Measurements from ENCODE around the gene PHACTR2.

Gene PHACTR2

DNA sequence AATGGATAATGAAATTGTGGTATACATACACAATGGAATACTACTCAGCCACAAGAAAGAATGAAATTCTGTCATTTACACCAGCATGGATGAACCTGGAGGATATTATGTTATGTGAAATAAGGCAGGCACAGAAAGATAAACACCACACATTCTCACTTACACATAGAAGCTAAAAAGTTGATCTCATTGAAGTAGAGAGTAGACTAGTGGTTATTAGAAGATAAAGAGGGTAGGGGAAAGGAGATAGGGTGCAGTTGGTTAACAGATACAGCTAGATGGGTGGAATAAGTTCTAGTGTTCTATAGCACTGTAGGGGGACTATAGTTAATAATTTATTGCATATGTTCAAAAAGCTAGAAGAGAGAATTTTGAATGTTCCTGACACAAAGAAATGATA lies 139.9 kb downstream of the PHACTR2 start:
- DNase-seq (ENCODE audit: low spot score) = no peak
- Histone ChIP-seq H2BK12ac (ENCODE audit: low read length) (no peak overlapping the region), H4K91ac (ENCODE audit: low read depth, low read length, poor library complexity) (no peak overlapping the region), H3K79me1 (ENCODE audit: low read depth, low read length) (no peaks in the 10 kb centered on the region), H3K4me1 (ENCODE audit: control insufficient read depth in 2 of 2, insufficient read depth in 1 of 2, low read depth in 1 of 2, low read length in 2 of 2) (peaks cover under 1 to 5% of the 10 kb centered on the region in 2 donors), H3K4me2 (ENCODE audit: insufficient read depth, low read length, poor library complexity, severe bottlenecking) (no peak overlapping the region), H4K8ac (ENCODE audit: low read depth, low read length) (no peak overlapping the region), H3K14ac (ENCODE audit: low read length) (no peak overlapping the region), H2BK5ac (ENCODE audit: low read length) (no peak overlapping the region), H3K36me3 (replicated peaks in 1 of 2; ENCODE audit: control insufficient read depth in 2 of 2, insufficient read depth in 2 of 2, low read length in 2 of 2) (peaks cover 0 to 6% of the 10 kb centered on the region in 2 donors), H3K27me3 (ENCODE audit: control insufficient read depth in 3 of 3, insufficient read depth in 3 of 3, low read depth in 1 of 3, low read length in 3 of 3) (no peaks in the 10 kb centered on the region), H2AFZ (ENCODE audit: low read length) (no peak overlapping the region), H3K4me3 (ENCODE audit: low read length in 2 of 2) (no peak overlapping the region), H3K9ac (ENCODE audit: low read depth, low read length, poor library complexity) (no peak overlapping the region), H3K27ac (replicated peaks; ENCODE audit: low read length) (no peak overlapping the region), H2BK120ac (ENCODE audit: low read depth, low read length) (no peak overlapping the region), H3K4ac (ENCODE audit: low read length) (no peak overlapping the region), H3K9me3 (replicated peaks in 1 of 2; ENCODE audit: control insufficient read depth in 2 of 2, insufficient read depth in 1 of 2, low read depth in 1 of 2, low read length in 2 of 2) (no peaks in the 10 kb centered on the region), H2AK5ac (ENCODE audit: low read depth, low read length) (no peak overlapping the region), H3K18ac (ENCODE audit: low read length) (no peak overlapping the region), H2BK15ac (ENCODE audit: low read length) (no peak overlapping the region), H3K23ac (ENCODE audit: low read depth, low read length, poor library complexity) (no peak overlapping the region)

DNA sequence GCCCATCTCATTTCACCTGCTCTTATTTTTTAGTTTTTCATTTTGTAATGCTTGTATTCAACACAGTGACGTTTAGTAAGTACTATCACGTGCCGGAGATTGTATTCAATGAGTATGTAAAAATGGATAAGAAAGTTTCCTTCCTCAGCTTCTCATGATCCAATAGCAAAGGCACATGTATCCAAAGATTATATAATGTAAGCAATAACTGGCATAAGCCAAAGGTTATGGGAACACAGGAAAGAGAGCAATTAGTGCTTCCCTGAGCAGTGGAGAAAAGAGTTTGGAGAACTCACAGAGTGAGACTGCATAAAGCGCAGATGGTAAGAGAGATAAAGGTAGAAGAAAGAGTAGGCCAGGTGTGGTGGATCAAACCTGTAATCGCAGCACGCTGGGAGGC lies 143.6 kb downstream of the PHACTR2 start:
- Histone ChIP-seq H3K4me3 (ENCODE audit: low read length in 2 of 2) (no peak overlapping the region), H3K36me3 (replicated peaks in 1 of 2; ENCODE audit: control insufficient read depth in 2 of 2, insufficient read depth in 2 of 2, low read length in 2 of 2) (peaks cover 0 to 24% of the 10 kb centered on the region in 2 donors), H2BK15ac (ENCODE audit: low read length) (no peak overlapping the region), H4K8ac (ENCODE audit: low read depth, low read length) (no peak overlapping the region), H3K23ac (ENCODE audit: low read depth, low read length, poor library complexity) (no peak overlapping the region), H3K4me1 (ENCODE audit: control insufficient read depth in 2 of 2, insufficient read depth in 1 of 2, low read depth in 1 of 2, low read length in 2 of 2) (peaks cover 0 to 1% of the 10 kb centered on the region in 2 donors), H3K79me1 (ENCODE audit: low read depth, low read length) (no peaks in the 10 kb centered on the region), H3K27me3 (ENCODE audit: control insufficient read depth in 3 of 3, insufficient read depth in 3 of 3, low read depth in 1 of 3, low read length in 3 of 3) (peaks cover 0 to 1% (median 0%) of the 10 kb centered on the region in 3 experiments), H3K18ac (ENCODE audit: low read length) (no peak overlapping the region), H2AFZ (ENCODE audit: low read length) (no peak overlapping the region), H3K4me2 (ENCODE audit: insufficient read depth, low read length, poor library complexity, severe bottlenecking) (no peak overlapping the region), H3K27ac (replicated peaks; ENCODE audit: low read length) (no peak overlapping the region), H4K91ac (ENCODE audit: low read depth, low read length, poor library complexity) (no peak overlapping the region), H2AK5ac (ENCODE audit: low read depth, low read length) (no peak overlapping the region), H3K4ac (ENCODE audit: low read length) (no peak overlapping the region), H2BK12ac (ENCODE audit: low read length) (no peak overlapping the region), H3K14ac (ENCODE audit: low read length) (no peak overlapping the region), H3K9ac (ENCODE audit: low read depth, low read length, poor library complexity) (no peak overlapping the region), H3K9me3 (replicated peaks in 1 of 2; ENCODE audit: control insufficient read depth in 2 of 2, insufficient read depth in 1 of 2, low read depth in 1 of 2, low read length in 2 of 2) (no peaks in the 10 kb centered on the region), H2BK120ac (ENCODE audit: low read depth, low read length) (no peak overlapping the region), H2BK5ac (ENCODE audit: low read length) (no peak overlapping the region)
- DNase-seq (ENCODE audit: low spot score) = no peak
- WGBS, 2 donors (ENCODE audit: extremely low coverage in 2 of 2, insufficient read length in 2 of 2, insufficient replicate concordance in 1 of 2) = no CpG with 5 or more reads among the region's 6 CpGs

DNA sequence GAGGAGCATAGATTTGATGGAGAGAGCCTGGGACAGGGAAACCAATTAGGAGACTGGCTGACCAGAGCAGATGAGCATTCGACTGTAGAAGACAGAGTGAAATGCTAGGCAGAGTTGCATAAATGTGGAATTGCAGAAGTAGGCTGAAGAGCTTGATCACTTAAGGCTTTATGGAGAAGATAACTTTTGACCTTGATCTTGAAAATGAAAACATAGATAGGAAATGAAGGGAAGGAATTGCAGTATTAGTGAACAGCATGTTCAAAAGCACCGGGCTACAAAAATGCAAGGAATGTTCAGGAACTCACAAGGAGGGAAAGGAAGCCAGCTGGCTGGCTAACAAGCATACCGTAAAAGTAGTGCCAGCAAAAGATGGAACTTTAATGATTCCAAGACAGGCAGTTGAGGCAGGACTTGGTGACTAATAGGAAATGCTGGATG lies 144.8 kb downstream of the PHACTR2 start:
- Histone ChIP-seq H3K9ac (ENCODE audit: low read depth, low read length, poor library complexity) (no peak overlapping the region), H2AK5ac (ENCODE audit: low read depth, low read length) (no peak overlapping the region), H3K9me3 (replicated peaks in 1 of 2; ENCODE audit: control insufficient read depth in 2 of 2, insufficient read depth in 1 of 2, low read depth in 1 of 2, low read length in 2 of 2) (no peaks in the 10 kb centered on the region), H3K23ac (ENCODE audit: low read depth, low read length, poor library complexity) (no peak overlapping the region), H3K18ac (ENCODE audit: low read length) (no peak overlapping the region), H2BK120ac (ENCODE audit: low read depth, low read length) (no peak overlapping the region), H4K91ac (ENCODE audit: low read depth, low read length, poor library complexity) (no peak overlapping the region), H2BK15ac (ENCODE audit: low read length) (no peak overlapping the region), H3K4me2 (ENCODE audit: insufficient read depth, low read length, poor library complexity, severe bottlenecking) (no peak overlapping the region), H2AFZ (ENCODE audit: low read length) (no peak overlapping the region), H3K4ac (ENCODE audit: low read length) (no peak overlapping the region), H2BK12ac (ENCODE audit: low read length) (no peak overlapping the region), H2BK5ac (ENCODE audit: low read length) (no peak overlapping the region), H3K79me1 (ENCODE audit: low read depth, low read length) (no peaks in the 10 kb centered on the region), H3K4me1 (ENCODE audit: control insufficient read depth in 2 of 2, insufficient read depth in 1 of 2, low read depth in 1 of 2, low read length in 2 of 2) (peaks cover 0 to 1% of the 10 kb centered on the region in 2 donors), H3K36me3 (replicated peaks in 1 of 2; ENCODE audit: control insufficient read depth in 2 of 2, insufficient read depth in 2 of 2, low read length in 2 of 2) (peaks cover 0 to 29% of the 10 kb centered on the region in 2 donors), H3K27ac (replicated peaks; ENCODE audit: low read length) (no peak overlapping the region), H4K8ac (ENCODE audit: low read depth, low read length) (no peak overlapping the region), H3K14ac (ENCODE audit: low read length) (no peak overlapping the region), H3K27me3 (ENCODE audit: control insufficient read depth in 3 of 3, insufficient read depth in 3 of 3, low read depth in 1 of 3, low read length in 3 of 3) (peaks cover 0 to 1% (median 0%) of the 10 kb centered on the region in 3 experiments), H3K4me3 (ENCODE audit: low read length in 2 of 2) (no peak overlapping the region)
- no peak for DNase-seq (ENCODE audit: low spot score)
- no CpG with 5 or more reads among the region's 3 CpGs for WGBS, 2 donors (ENCODE audit: extremely low coverage in 2 of 2, insufficient read length in 2 of 2, insufficient replicate concordance in 1 of 2)

DNA sequence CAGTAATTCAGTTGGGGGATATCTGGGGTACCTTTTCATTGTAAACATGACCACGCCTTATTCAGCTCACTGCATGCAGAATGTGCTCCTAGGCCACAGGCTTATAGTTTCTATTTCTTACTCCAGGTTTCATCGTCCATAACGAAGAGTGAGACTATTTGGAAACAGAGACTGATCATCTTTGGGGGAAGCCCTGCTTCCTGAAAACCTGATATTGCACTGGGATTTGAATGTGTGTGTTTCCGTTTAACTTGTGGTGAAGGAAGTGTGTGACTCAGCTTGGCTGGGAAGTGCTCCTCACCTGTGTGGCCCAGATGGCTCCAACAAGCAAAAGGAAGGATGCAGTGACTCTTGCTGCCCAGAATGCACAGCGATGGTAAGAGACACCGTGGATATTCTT lies 145.8 kb downstream of the PHACTR2 start:
- Histone ChIP-seq H3K18ac (ENCODE audit: low read length) (no peak overlapping the region), H3K9ac (ENCODE audit: low read depth, low read length, poor library complexity) (no peak overlapping the region), H2AK5ac (ENCODE audit: low read depth, low read length) (no peak overlapping the region), H3K79me1 (ENCODE audit: low read depth, low read length) (no peaks in the 10 kb centered on the region), H2AFZ (ENCODE audit: low read length) (no peak overlapping the region), H2BK5ac (ENCODE audit: low read length) (no peak overlapping the region), H2BK120ac (ENCODE audit: low read depth, low read length) (no peak overlapping the region), H3K4me1 (ENCODE audit: control insufficient read depth in 2 of 2, insufficient read depth in 1 of 2, low read depth in 1 of 2, low read length in 2 of 2) (peaks cover 0 to 1% of the 10 kb centered on the region in 2 donors), H3K14ac (ENCODE audit: low read length) (no peak overlapping the region), H3K9me3 (replicated peaks in 1 of 2; ENCODE audit: control insufficient read depth in 2 of 2, insufficient read depth in 1 of 2, low read depth in 1 of 2, low read length in 2 of 2) (no peaks in the 10 kb centered on the region), H3K4ac (ENCODE audit: low read length) (no peak overlapping the region), H3K36me3 (replicated peaks in 1 of 2; ENCODE audit: control insufficient read depth in 2 of 2, insufficient read depth in 2 of 2, low read length in 2 of 2) (peaks cover 0 to 24% of the 10 kb centered on the region in 2 donors), H3K27ac (replicated peaks; ENCODE audit: low read length) (no peak overlapping the region), H2BK15ac (ENCODE audit: low read length) (no peak overlapping the region), H4K91ac (ENCODE audit: low read depth, low read length, poor library complexity) (no peak overlapping the region), H4K8ac (ENCODE audit: low read depth, low read length) (no peak overlapping the region), H2BK12ac (ENCODE audit: low read length) (no peak overlapping the region), H3K27me3 (ENCODE audit: control insufficient read depth in 3 of 3, insufficient read depth in 3 of 3, low read depth in 1 of 3, low read length in 3 of 3) (peaks cover 0 to 1% (median 0%) of the 10 kb centered on the region in 3 experiments), H3K23ac (ENCODE audit: low read depth, low read length, poor library complexity) (no peak overlapping the region), H3K4me3 (ENCODE audit: low read length in 2 of 2) (no peak overlapping the region), H3K4me2 (ENCODE audit: insufficient read depth, low read length, poor library complexity, severe bottlenecking) (no peak overlapping the region)
- WGBS, 2 donors (ENCODE audit: extremely low coverage in 2 of 2, insufficient read length in 2 of 2, insufficient replicate concordance in 1 of 2) = no CpG with 5 or more reads among the region's 6 CpGs
- no peak for DNase-seq (ENCODE audit: low spot score)
